ENCODE results near the gene CAMTA1.

The CAMTA1 gene

GRCh38 chr1:7795406-7795805, 1010.2 kb downstream of the CAMTA1 start:
- no peak for DNase-seq (ENCODE audit: low read depth in 2 of 2)

DNA sequence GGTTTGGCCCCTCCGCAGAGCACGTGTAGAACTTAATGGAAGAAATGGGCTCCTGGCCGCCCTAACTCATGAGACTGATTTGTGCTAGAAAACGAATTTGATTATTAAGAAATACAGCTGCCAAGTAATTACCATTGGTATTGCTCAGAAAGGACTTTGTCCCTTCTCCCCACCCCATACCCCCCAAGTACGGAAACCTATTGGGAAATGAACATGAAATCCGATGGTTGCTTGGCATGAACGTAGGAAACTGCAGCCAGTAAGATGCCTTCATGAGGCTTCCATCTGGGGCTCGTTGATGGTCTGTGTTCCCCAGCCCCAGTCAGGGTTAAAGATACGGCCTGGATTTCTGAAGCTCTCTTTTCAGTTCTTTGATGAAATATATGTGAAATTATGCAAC, 1020.2 kb downstream of the CAMTA1 start:
- no peak for DNase-seq (ENCODE audit: low read depth in 2 of 2)

DNA sequence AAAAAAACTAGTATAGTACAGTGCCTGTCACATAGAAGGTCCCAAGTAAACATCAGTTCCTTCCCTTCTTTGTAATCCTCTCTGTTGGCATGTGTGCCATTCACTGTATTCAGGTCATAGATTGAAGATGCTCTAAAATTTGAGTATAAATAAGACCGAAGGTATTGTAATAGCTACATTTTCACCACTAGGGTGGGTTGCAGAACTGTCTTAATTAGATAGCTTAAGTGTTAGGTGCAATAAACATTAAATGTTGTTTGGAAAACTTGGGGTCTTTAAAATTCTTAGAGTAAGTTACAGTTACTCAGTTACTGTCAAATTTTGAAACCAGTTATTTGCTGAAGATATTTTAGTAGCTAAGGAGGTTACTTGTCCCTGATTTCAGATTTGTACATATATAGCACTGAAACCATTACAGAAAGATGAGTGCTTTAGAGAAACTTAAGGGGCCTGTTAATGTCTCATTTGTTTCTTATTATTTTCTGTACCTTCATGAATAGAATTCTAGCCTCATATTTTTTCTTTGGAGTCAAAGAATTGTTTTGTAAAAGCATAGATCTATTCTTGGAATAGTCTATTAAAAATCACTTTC, 1023.1 kb downstream of the CAMTA1 start:
- DNase-seq (ENCODE audit: low read depth in 2 of 2), result no peak

DNA sequence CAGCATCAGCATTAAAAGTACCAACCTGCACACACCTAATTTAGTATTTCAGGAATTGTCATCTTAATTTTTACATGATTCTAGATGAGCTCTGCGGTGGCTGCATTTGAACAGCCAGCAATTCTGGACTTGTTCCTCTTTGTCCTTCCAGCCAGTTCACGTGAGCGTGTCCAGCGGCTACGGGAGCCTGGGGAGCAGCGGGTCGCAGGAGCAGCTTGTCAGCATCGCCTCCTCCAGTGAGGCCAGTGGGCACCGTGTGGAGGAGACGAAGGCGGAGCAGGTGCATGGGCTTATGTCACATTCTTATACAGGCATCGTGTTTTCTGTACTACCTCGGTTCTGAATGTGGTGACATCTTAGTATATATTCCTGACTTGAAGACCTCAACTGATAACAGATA, 1024.5 kb downstream of the CAMTA1 start:
- DNase-seq (ENCODE audit: low read depth in 2 of 2), result no peak

GRCh38 chr1:7810395-7810794, 1025.1 kb downstream of the CAMTA1 start:
- DNase-seq (ENCODE audit: low read depth in 2 of 2), result peak in 1 of 2 donors; percentile 21

DNA sequence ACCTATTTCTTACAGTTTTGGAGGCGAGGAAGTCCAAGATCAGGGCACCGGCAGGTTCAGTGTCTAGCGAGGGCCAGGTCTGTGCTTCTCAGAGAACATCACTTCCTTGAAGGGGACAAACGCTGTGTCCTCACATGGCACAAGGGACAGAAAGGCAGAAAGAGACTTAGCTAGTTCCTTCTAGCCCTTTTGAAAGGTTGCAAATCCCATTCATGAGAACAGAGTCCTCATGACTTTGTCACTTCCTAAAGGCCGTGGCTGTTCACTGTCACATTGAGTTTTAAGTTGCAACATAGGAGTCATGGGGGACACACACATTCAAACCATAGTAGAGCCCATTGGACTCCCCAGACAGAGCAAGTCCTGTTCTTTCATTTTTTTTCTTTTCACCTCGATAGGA, 1026.2 kb downstream of the CAMTA1 start:
- no peak for DNase-seq (ENCODE audit: low read depth in 2 of 2)

DNA sequence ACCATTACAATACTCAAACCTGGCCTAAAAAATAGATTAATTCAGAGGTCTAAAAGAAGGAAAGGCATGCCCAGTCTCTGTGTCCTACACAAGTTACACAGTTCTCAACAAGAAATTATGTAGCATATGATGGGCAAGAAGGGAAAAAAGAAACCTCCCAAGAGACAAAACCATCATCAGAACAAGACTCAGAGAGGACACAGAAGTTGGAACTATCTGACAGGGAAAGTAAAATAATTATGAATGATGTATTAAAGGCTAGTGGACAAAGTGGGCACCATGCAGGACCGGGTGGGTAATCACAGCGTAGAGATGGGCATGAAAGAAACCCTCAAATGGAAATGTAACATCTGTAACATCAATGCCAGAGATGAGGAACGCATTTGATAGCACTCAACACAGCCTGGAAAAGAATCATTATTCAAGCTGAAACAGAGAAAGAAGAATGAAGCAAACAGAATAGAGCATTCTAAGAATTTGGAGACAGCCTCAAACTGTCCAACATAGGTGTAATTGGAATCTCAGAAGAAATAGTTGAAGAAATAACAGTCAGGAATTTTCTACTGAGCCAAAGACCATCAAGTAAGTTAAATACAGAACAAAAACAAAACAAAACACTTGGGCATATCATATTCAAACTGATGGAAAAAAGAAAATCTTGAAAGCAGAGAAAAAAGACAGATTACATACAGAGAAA, 1028.6 kb downstream of the CAMTA1 start:
- DNase-seq (ENCODE audit: low read depth in 2 of 2), result no peak
